ENCODE measurements around the gene CD44.

GRCh38 chr11:35146711-35147110 lies 7.7 kb downstream of the CD44 start:
- TF ChIP-seq CTCF (IDR thresholded peaks at IDR 0.05) (no peak), POLR2A (IDR thresholded peaks at IDR 0.05) (no peak)

All from uterus (tissue), 2 donors.